ENCODE measurements around the gene MAGI1. TPM values are rescaled to one million over a fixed set of nuclear protein-coding genes. Genes with fewer than 3 reads are reported as not detected.
"Not testable (repeated sequence)": the region's sequence is repeated elsewhere in the genome, so short reads cannot be mapped to it uniquely, and the experiment has no call there.

The MAGI1 gene
- total RNA-seq, 4 donors from 2014 or later: 7.6 to 42.9 (median 37.0) TPM

- no peak for TF ChIP-seq CTCF (IDR thresholded peaks at IDR 0.05)
- no peak for TF ChIP-seq POLR2A (IDR thresholded peaks at IDR 0.05)
- DNase-seq: no peak
- Histone ChIP-seq H3K4me1 (no peaks in the 10 kb centered on the region), H3K4me3 (no peak overlapping the region), H3K36me3 (no peaks in the 10 kb centered on the region), H3K27ac (no peak overlapping the region), H3K9me3 (no peaks in the 10 kb centered on the region), H3K27me3 (no peaks in the 10 kb centered on the region)
- intact Hi-C loops (cut with DNase I; ENCODE audit: low total_unique reads): no loop called here
Measured at GRCh38 chr3:66048051-66048395, 9.3 kb upstream of the MAGI1 start.

DNA sequence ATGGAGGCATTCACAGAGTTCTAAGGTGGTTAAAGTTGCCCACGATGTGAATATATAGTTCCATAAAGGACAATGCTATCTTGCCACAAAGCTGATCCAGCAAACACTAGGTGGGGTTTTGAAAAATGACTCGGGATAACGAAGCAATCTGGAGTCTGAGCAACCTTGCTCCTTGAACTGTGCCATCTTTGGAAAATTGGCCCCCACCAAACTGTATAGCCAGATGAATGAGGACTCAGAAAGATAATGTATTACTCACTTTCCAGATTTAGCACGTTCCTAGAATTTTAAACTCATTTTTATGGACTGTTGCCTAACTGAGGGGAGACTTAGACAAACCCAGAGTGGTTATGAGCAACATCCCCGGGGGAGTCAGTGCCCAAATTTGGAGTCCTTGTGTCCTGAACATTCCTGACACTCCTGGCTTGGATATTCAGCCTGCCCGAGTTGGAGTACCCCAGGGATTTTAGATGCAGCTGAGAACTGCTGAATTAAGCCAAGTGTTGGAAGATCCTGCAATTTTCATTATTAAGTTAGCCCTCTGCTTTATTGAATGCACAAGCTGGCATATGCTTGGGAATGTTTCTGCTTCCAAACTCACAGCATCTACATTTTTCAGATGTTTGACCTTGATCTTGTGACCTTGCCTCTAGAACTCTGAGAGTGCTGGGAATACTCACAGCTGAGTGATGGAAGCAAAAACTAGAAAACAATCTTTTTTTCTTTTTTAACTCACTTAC is 8.8 kb upstream of the MAGI1 start:
- no peak overlapping the region for H3K27ac ChIP-seq
- intact Hi-C loops (cut with DNase I; ENCODE audit: low total_unique reads): no loop called here

GRCh38 chr3:66046321-66046720 is 7.6 kb upstream of the MAGI1 start:
- H3K36me3 ChIP-seq; H3K27ac ChIP-seq; intact Hi-C loops (cut with DNase I; ENCODE audit: low total_unique reads); DNase-seq; H3K27me3 ChIP-seq; H3K4me1 ChIP-seq; H3K9me3 ChIP-seq; H3K4me3 ChIP-seq: not testable (repeated sequence)

More for the DNA sequence above, 8.8 kb upstream of the MAGI1 start:
- peak in 1 of 2 donors; percentile 35 for DNase-seq
- no peak for TF ChIP-seq POLR2A (IDR thresholded peaks at IDR 0.05)
- no peak for TF ChIP-seq CTCF (IDR thresholded peaks at IDR 0.05)
- Histone ChIP-seq H3K4me1 (no peaks in the 10 kb centered on the region), H3K36me3 (no peaks in the 10 kb centered on the region), H3K9me3 (no peaks in the 10 kb centered on the region), H3K4me3 (no peak overlapping the region), H3K27me3 (no peaks in the 10 kb centered on the region)

GRCh38 chr3:66041828-66042227 is 3.1 kb upstream of the MAGI1 start:
- Histone ChIP-seq H3K9me3 (no peaks in the 10 kb centered on the region), H3K4me3 (no peak overlapping the region), H3K27ac (no peak overlapping the region), H3K27me3 (no peaks in the 10 kb centered on the region), H3K36me3 (no peaks in the 10 kb centered on the region), H3K4me1 (no peaks in the 10 kb centered on the region)
- no peak for DNase-seq
- intact Hi-C loops (cut with DNase I; ENCODE audit: low total_unique reads): no loop called here
- no peak for TF ChIP-seq CTCF (IDR thresholded peaks at IDR 0.05)
- no peak for TF ChIP-seq POLR2A (IDR thresholded peaks at IDR 0.05)

DNA sequence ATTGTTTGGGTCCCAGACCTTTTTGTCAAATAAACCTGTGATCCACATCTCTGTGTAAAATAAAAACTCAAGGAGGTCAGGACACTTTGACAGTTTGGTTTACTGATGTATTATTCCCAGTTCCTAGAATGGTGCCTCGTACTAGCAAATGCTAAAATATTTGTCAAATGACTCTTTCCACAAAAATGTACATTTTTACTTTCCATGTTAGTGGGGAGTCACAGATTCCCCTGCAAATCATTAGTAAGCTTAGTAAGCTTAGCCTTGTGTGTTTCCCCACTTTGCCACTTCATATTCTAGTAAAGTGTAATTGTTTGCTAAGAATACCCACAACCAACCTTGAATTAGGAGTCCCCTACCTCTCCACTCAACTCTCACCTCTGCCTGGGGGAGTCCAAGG is 2.4 kb upstream of the MAGI1 start:
- intact Hi-C loops (cut with DNase I; ENCODE audit: low total_unique reads): no loop called here

More for the DNA sequence above, 2.4 kb upstream of the MAGI1 start:
- no peaks in the 10 kb centered on the region for H3K36me3 ChIP-seq
- TF ChIP-seq CTCF (IDR thresholded peaks at IDR 0.05) (no peak), POLR2A (IDR thresholded peaks at IDR 0.05) (no peak)
- H3K27me3 ChIP-seq: no peaks in the 10 kb centered on the region
- H3K9me3 ChIP-seq: no peaks in the 10 kb centered on the region
- no peak overlapping the region for H3K27ac ChIP-seq
- no peak for DNase-seq
- no peaks in the 10 kb centered on the region for H3K4me1 ChIP-seq
- H3K4me3 ChIP-seq: no peak overlapping the region

All from uterus (tissue), 4 donors.